Fibroblast of the aortic adventitia (primary cell): ENCODE results near the gene KRTAP5-5. TPM values are rescaled to one million over a fixed set of nuclear protein-coding genes. Genes with fewer than 3 reads are reported as not detected.

Source experiments
- DNase-seq: peaks from one replicate; pipeline ENCODE4 v3.0.0-alpha.2; 2010; ENCODE audit warnings: low read depth
- H3K4me3 ChIP-seq: 2 replicates; pipeline ENCODE4 v1.5.1; 2011; ENCODE audit warnings: low read depth, mild to moderate bottlenecking, control low read depth, low read length, moderate library complexity
- CTCF ChIP-seq: IDR thresholded peaks from 2 replicates; pipeline ENCODE4 v1.5.1; 2011; ENCODE audit warnings: mild to moderate bottlenecking, low read length, control low read depth, inconsistent platforms; ENCODE audit not compliant: insufficient read depth
- total RNA-seq: library from RNA; depleted of rRNA; stranded (reverse); fragments of >200 nt; gene quantifications from 2 replicates; pipeline ENCODE4 v1.2.3, GENCODE V29; 2012; ENCODE audit warnings: low replicate concordance

Gene KRTAP5-5
- total RNA-seq, 1 donor: not detected

- TF ChIP-seq CTCF: no peak
- H3K4me3 ChIP-seq: no peak overlapping the region
- DNase-seq: no peak
Observed at GRCh38 chr11:1639666-1640065, 10.1 kb downstream of the KRTAP5-5 start.

GRCh38 chr11:1640076-1640946 lies 10.7 kb downstream of the KRTAP5-5 start:
- peak; percentile 15 for DNase-seq
- peak; percentile 83 for TF ChIP-seq CTCF
- no peak overlapping the region for H3K4me3 ChIP-seq

- DNase-seq: no peak
- no peak for TF ChIP-seq CTCF
Observed at GRCh38 chr11:1641096-1641495, 11.5 kb downstream of the KRTAP5-5 start.

GRCh38 chr11:1642288-1643145 lies 12.9 kb downstream of the KRTAP5-5 start:
- no peak for DNase-seq
- H3K4me3 ChIP-seq: no peak overlapping the region
- no peak for TF ChIP-seq CTCF

More at GRCh38 chr11:1641096-1641495, 11.5 kb downstream of the KRTAP5-5 start:
- H3K4me3 ChIP-seq: no peak overlapping the region

GRCh38 chr11:1643146-1643690 lies 13.6 kb downstream of the KRTAP5-5 start:
- no peak for TF ChIP-seq CTCF
- no peak for DNase-seq
- no peak overlapping the region for H3K4me3 ChIP-seq

GRCh38 chr11:1644601-1645356 lies 15.2 kb downstream of the KRTAP5-5 start:
- no peak overlapping the region for H3K4me3 ChIP-seq
- DNase-seq: no peak
- TF ChIP-seq CTCF: no peak
